SK-N-DZ (cell line): ENCODE data around the gene STT3A.

ENCODE experiments used
- DNase-seq: peaks from one replicate; pipeline ENCODE4 v3.0.0-alpha.2; 2015; ENCODE audit warnings: low spot score
- small RNA-seq, 2 experiments: library from RNA; depleted of rRNA; stranded (forward); fragments of <200 nt; gene quantifications; one replicate each; pipeline ENCODE3, GENCODE V24; 2014

STT3A gene

DNA sequence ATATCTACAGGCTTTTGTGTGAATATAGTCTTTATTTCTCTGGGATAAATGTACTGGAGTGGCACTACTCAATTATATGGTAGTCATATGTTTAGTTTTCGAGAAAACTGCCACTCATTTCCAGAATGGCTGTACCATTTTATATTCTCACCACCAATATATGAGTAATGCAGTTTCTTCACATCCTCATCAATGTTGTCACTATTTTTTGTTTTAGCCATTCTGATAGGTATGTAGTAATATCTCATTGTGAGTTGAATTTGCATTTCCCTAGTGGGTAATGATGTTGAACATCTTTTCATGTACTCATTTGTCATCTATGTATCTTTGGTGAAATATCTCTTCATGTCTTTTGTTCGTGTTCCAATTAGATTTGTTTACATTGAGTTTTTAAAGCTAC is 70.0 kb downstream of the STT3A start:
- no peak for DNase-seq

GRCh38 chr11:125663910-125664309 is 71.3 kb downstream of the STT3A start:
- no peak for DNase-seq

DNA sequence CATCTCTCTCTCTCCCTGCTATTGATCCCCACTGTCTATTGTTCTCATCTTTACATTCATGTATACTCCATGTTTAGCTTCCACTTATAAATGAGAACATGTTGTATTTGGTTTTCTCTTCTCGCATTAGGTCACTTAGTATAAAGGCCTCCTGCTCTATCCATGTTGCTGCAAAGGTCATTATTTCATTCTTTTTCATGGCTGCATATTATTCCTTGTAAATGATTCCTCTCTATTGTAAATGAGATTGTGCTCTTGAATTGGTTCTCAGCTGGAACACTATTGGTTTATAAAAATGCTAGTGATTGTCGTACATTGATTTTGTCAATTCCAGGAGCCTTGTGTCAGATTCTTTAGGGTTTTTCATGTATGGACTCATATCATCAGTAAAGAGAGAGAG is 74.5 kb downstream of the STT3A start:
- DNase-seq = no peak

- no peak for DNase-seq
These were observed 77.5 kb downstream of the STT3A start for GRCh38 chr11:125670172-125670571.

DNA sequence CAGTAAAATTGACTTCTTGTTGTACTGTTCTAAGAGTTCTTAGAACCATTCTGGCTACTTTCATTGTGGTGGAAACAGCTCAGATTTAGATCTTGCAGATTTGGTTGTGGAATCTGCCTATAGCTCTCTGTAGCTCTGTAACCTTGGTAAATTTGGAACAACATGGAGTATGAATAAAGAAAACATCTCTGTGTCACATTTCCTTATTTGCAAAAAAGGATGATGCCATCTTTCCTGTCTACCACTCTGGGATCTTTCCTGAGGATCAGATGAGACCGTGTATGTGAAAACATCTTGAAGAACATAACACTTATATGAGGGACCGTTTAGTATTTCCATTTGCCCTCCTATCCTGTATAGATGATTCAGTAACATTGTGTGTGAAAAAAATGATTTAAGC is 78.9 kb downstream of the STT3A start:
- no peak for DNase-seq

Small RNA genes lying within 50 kb of the gene (small RNA-seq; reads per million reads assigned to genes)
- gene RNU2-35P (0.34 to 3.5 reads per million in 2 experiments), gene RNU6-1156P (0 to 0.03 reads per million in 2 experiments)
